ENCODE results near the gene WDR19.
"Not testable (repeated sequence)": the region's sequence is repeated elsewhere in the genome, so short reads cannot be mapped to it uniquely, and the experiment has no call there.

The WDR19 gene

DNA sequence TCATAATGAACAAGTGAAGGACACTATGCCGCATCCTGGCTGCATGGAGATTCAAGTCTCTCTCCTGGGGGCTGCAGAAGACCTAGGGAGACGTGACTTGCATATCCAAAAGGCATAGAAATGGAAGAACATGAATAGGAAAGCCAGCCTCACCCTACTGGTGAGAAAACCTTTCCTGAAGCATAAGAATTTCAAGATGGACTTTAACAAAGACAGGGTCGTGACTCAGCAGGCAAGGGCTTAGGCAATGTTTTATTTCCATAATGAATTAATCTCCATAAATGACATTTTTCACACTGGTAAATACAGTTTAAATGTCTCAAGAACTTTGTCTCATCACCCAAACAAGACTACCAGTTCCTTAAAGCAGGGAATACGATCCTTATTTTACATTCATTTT lies 104.9 kb downstream of the WDR19 start:
- no peaks in the 10 kb centered on the region for H3K9me3 Mint-ChIP-seq
- peaks cover 82% of the 10 kb centered on the region for H3K36me3 Mint-ChIP-seq (ENCODE audit: low read depth)
- no peak for TF ChIP-seq CTCF (IDR thresholded peaks at IDR 0.05)
- DNase-seq: no peak
- peaks cover under 1% of the 10 kb centered on the region for H3K4me1 Mint-ChIP-seq
- no peak overlapping the region for H3K4me3 Mint-ChIP-seq
- H3K27ac Mint-ChIP-seq: no peak overlapping the region
- no peaks in the 10 kb centered on the region for H3K27me3 Mint-ChIP-seq (ENCODE audit: low read depth, poor library complexity)

GRCh38 chr4:39291686-39292085 lies 109.4 kb downstream of the WDR19 start:
- H3K27me3 Mint-ChIP-seq (ENCODE audit: low read depth, poor library complexity): no peaks in the 10 kb centered on the region
- no peak for TF ChIP-seq CTCF (IDR thresholded peaks at IDR 0.05)
- no peak for DNase-seq
- H3K27ac Mint-ChIP-seq: no peak overlapping the region
- H3K36me3 Mint-ChIP-seq (ENCODE audit: low read depth): peaks cover 78% of the 10 kb centered on the region
- H3K4me1 Mint-ChIP-seq: no peaks in the 10 kb centered on the region
- no peaks in the 10 kb centered on the region for H3K9me3 Mint-ChIP-seq
- H3K4me3 Mint-ChIP-seq: no peak overlapping the region

- H3K4me1 Mint-ChIP-seq: not testable (repeated sequence)
These were observed 110.1 kb downstream of the WDR19 start for GRCh38 chr4:39292433-39292832.

DNA sequence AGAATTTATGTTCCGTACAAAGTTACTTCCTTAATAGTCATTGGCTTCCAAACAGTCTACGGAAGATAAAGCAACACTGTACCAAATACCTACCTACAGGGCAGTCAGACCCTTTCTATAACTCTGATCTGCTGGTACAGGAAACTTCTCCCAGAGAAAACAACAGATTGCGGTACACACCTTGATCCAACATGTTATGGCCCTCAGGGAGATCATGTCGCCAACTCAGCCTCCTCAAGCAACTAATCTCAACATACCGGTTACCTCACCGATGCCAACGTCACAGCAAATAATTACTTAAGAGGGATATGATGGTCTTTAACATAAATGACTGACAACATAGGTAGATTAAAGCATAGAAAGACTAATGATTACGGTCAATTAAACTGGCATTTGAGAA lies 113.5 kb downstream of the WDR19 start:
- no peaks in the 10 kb centered on the region for H3K27me3 Mint-ChIP-seq (ENCODE audit: low read depth, poor library complexity)
- H3K4me1 Mint-ChIP-seq: no peaks in the 10 kb centered on the region
- DNase-seq: no peak
- peaks cover 7% of the 10 kb centered on the region for H3K9me3 Mint-ChIP-seq
- H3K36me3 Mint-ChIP-seq (ENCODE audit: low read depth): peaks cover 82% of the 10 kb centered on the region
- H3K4me3 Mint-ChIP-seq: no peak overlapping the region
- peak overlapping the region; percentile 52 for H3K27ac Mint-ChIP-seq
- no peak for TF ChIP-seq CTCF (IDR thresholded peaks at IDR 0.05)

More at GRCh38 chr4:39292433-39292832, 110.1 kb downstream of the WDR19 start:
- not testable (repeated sequence) for H3K27ac Mint-ChIP-seq; DNase-seq; H3K27me3 Mint-ChIP-seq (ENCODE audit: low read depth, poor library complexity); H3K9me3 Mint-ChIP-seq; H3K4me3 Mint-ChIP-seq
- H3K36me3 Mint-ChIP-seq (ENCODE audit: low read depth): peaks cover 73% of the 10 kb centered on the region

DNA sequence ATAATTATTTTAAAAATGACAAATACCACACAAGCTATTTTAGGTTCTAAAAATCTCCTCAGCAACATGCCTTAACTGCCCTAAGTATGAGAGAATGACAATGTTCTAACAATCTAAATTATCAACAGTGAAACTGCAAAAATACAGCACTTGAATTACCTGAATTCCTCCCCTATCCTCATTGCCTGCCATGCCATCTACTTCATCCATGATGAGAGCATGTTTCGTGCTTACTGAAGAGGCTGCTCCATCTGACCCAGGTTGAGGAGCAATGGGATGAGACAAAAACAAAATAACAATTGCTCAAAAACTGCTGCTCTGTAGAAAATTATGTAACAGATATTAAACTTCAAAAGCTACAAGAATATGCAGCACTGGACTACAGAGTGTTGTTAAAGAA lies 120.6 kb downstream of the WDR19 start:
- TF ChIP-seq CTCF (IDR thresholded peaks at IDR 0.05): no peak

DNA sequence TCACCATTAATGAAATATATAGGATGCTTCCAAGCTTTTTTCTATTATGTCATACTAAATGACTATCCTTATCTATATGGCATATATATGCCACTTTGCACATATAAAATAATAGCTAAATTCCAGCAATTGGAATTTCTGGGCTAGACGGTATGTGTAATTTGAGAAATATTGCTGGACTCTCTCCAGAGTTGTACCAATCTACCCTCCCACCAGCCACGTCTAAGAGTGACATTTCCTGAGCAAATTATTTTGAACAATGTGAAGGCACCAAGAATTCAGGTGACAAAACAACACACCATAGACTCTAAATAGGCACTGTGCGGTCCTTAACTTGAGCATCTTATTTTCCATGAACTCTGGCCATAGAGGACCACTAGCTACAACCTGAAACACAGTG lies 121.5 kb downstream of the WDR19 start:
- TF ChIP-seq CTCF (IDR thresholded peaks at IDR 0.05): no peak
- no peaks in the 10 kb centered on the region for H3K4me1 Mint-ChIP-seq
- no peak overlapping the region for H3K4me3 Mint-ChIP-seq
- DNase-seq: no peak
- no peaks in the 10 kb centered on the region for H3K27me3 Mint-ChIP-seq (ENCODE audit: low read depth, poor library complexity)
- H3K36me3 Mint-ChIP-seq (ENCODE audit: low read depth): peaks cover 81% of the 10 kb centered on the region
- no peaks in the 10 kb centered on the region for H3K9me3 Mint-ChIP-seq
- no peak overlapping the region for H3K27ac Mint-ChIP-seq

More for the DNA sequence above, 120.6 kb downstream of the WDR19 start:
- Mint-ChIP-seq H3K9me3 (peaks cover under 1% of the 10 kb centered on the region), H3K27me3 (ENCODE audit: low read depth, poor library complexity) (no peaks in the 10 kb centered on the region), H3K27ac (no peak overlapping the region), H3K4me3 (no peak overlapping the region), H3K36me3 (ENCODE audit: low read depth) (peaks cover 82% of the 10 kb centered on the region), H3K4me1 (no peaks in the 10 kb centered on the region)
- no peak for DNase-seq

Measured in nephron progenitor cell (in vitro differentiated cells).